Left ventricle myocardium inferior (tissue), 1 donor: ENCODE measurements around the gene KTN1. TPM values are rescaled to one million over a fixed set of nuclear protein-coding genes. Genes with fewer than 3 reads are reported as not detected.
A peak's percentile ranks its signal among the peaks of the same experiment; 100 is the strongest.

Experiments used
- DNase-seq: peaks from one replicate; pipeline ENCODE4 v3.0.0-alpha.2; 2020
- H3K27ac ChIP-seq: fragments of 200-600 bp; replicated peaks from 2 replicates; pipeline ENCODE4 v1.8.0; 2021
- H3K27me3 ChIP-seq: fragments of 200-600 bp; 2 replicates; pipeline ENCODE4 v1.8.0; 2021; ENCODE audit warnings: low read depth
- H3K36me3 ChIP-seq: fragments of 200-600 bp; 2 replicates; pipeline ENCODE4 v1.8.0; 2021
- H3K4me1 ChIP-seq: fragments of 200-600 bp; 2 replicates; pipeline ENCODE4 v1.8.0; 2021
- H3K4me3 ChIP-seq: fragments of 200-600 bp; 2 replicates; pipeline ENCODE4 v1.8.0; 2021; ENCODE audit warnings: mild to moderate bottlenecking, moderate library complexity
- H3K9me3 ChIP-seq: fragments of 200-600 bp; replicated peaks from 2 replicates; pipeline ENCODE4 v1.8.0; 2021
- CTCF ChIP-seq: fragments of 200-600 bp; IDR thresholded peaks from 2 replicates; pipeline ENCODE4 v1.8.0; 2021; ENCODE audit warnings: antibody characterized with exemption, mild to moderate bottlenecking, borderline replicate concordance
- intact Hi-C: fragments of 100-400 bp; cut with micrococcal nuclease; formaldehyde crosslinking; loops from one replicate; pipeline ENCODE4 v1.11.0; 2022
- total RNA-seq: library from RNA; stranded (reverse); fragmentation: NEBNext Ultra II Directional; extraction: Animal tissue kit (Norgen Biotek cat#: 25700); gene quantifications from one replicate; pipeline ENCODE4 v1.2.1, GENCODE V29; 2021
- donor health status: DM: no; HTN: yes; CAD: no; lungs with severe emphysema.

Gene KTN1
- total RNA-seq, 1 donor from 2014 or later = 294 TPM

GRCh38 chr14:55645145-55645544 is 65.1 kb downstream of the KTN1 start:
- Histone ChIP-seq H3K4me3 (no peak overlapping the region), H3K9me3 (no peaks in the 10 kb centered on the region), H3K27ac (no peak overlapping the region), H3K27me3 (no peaks in the 10 kb centered on the region), H3K4me1 (peaks cover 48% of the 10 kb centered on the region), H3K36me3 (peaks cover 67% of the 10 kb centered on the region)
- DNase-seq = no peak
- intact Hi-C loops = no loop called here
- no peak for TF ChIP-seq CTCF

GRCh38 chr14:55645845-55646832 is 66.1 kb downstream of the KTN1 start:
- intact Hi-C loops = no loop called here
- TF ChIP-seq CTCF = no peak

GRCh38 chr14:55650992-55651391 is 71.0 kb downstream of the KTN1 start:
- Histone ChIP-seq H3K27ac (no peak overlapping the region), H3K9me3 (no peaks in the 10 kb centered on the region), H3K4me3 (no peak overlapping the region), H3K36me3 (peaks cover 87% of the 10 kb centered on the region), H3K4me1 (peaks cover 19% of the 10 kb centered on the region), H3K27me3 (no peaks in the 10 kb centered on the region)
- intact Hi-C loops = no loop called here
- no peak for TF ChIP-seq CTCF
- no peak for DNase-seq

More at GRCh38 chr14:55645845-55646832, 66.1 kb downstream of the KTN1 start:
- Histone ChIP-seq H3K27ac (no peak overlapping the region), H3K4me3 (no peak overlapping the region), H3K9me3 (no peaks in the 10 kb centered on the region), H3K27me3 (no peaks in the 10 kb centered on the region), H3K36me3 (peaks cover 67% of the 10 kb centered on the region), H3K4me1 (peaks cover 39% of the 10 kb centered on the region)
- DNase-seq = no peak

- no peak for DNase-seq
- Histone ChIP-seq H3K4me1 (peaks cover 17% of the 10 kb centered on the region), H3K27ac (no peak overlapping the region), H3K4me3 (no peak overlapping the region), H3K27me3 (no peaks in the 10 kb centered on the region), H3K9me3 (no peaks in the 10 kb centered on the region), H3K36me3 (peaks cover 94% of the 10 kb centered on the region)
- intact Hi-C loops = no loop called here
- TF ChIP-seq CTCF = no peak
Observed at GRCh38 chr14:55654243-55654642, 74.2 kb downstream of the KTN1 start.

GRCh38 chr14:55661029-55661428 is 81.0 kb downstream of the KTN1 start:
- TF ChIP-seq CTCF = no peak
- no peaks in the 10 kb centered on the region for H3K9me3 ChIP-seq
- DNase-seq = no peak
- H3K4me1 ChIP-seq = peaks cover 29% of the 10 kb centered on the region
- intact Hi-C loops = no loop called here
- no peak overlapping the region for H3K4me3 ChIP-seq
- H3K27me3 ChIP-seq = no peaks in the 10 kb centered on the region
- H3K27ac ChIP-seq = peak overlapping the region; percentile 67
- peaks cover 62% of the 10 kb centered on the region for H3K36me3 ChIP-seq
